Calu3 (cell line): ENCODE results near the gene SPAG4. TPM values are rescaled to one million over a fixed set of nuclear protein-coding genes. Genes with fewer than 3 reads are reported as not detected.

Experiments
- BruUV-seq: library from RNA; stranded (reverse); fragments of 400-500 nt; replicated peaks from 2 replicates; lab custom pipeline; 2021; lab: Mats Ljungman, UMichigan
- CTCF ChIA-PET: fragments of 300-600 bp; sonication (Branson Sonifier 250); formaldehyde crosslinking; loops from one replicate; lab custom pipeline; 2022; ENCODE audit warnings: antibody characterized with exemption; lab: Charles Lee
- DNase-seq: peaks from one replicate; pipeline ENCODE4 v3.0.0; 2022
- H3K27ac Mint-ChIP-seq: one replicate; pipeline ENCODE4 v1.8.0; 2022; ENCODE audit warnings: mixed read lengths; ENCODE audit not compliant: unreplicated experiment
- H3K27me3 Mint-ChIP-seq: one replicate; pipeline ENCODE4 v1.8.0; 2022; ENCODE audit warnings: mixed read lengths; ENCODE audit not compliant: unreplicated experiment
- H3K36me3 Mint-ChIP-seq: one replicate; pipeline ENCODE4 v1.8.0; 2022; ENCODE audit warnings: mild to moderate bottlenecking, moderate library complexity, mixed read lengths; ENCODE audit not compliant: insufficient read depth, unreplicated experiment
- H3K4me1 Mint-ChIP-seq: one replicate; pipeline ENCODE4 v1.8.0; 2022; ENCODE audit warnings: mild to moderate bottlenecking, low read depth, mixed read lengths; ENCODE audit not compliant: unreplicated experiment
- H3K4me3 Mint-ChIP-seq: one replicate; pipeline ENCODE4 v1.8.0; 2022; ENCODE audit warnings: mild to moderate bottlenecking, low read depth, moderate library complexity, mixed read lengths; ENCODE audit not compliant: unreplicated experiment
- H3K9me3 Mint-ChIP-seq: one replicate; pipeline ENCODE4 v1.8.0; 2022; ENCODE audit warnings: low read depth, mixed read lengths; ENCODE audit not compliant: unreplicated experiment
- CTCF ChIP-seq: fragments of 200-600 bp; IDR thresholded peaks from one replicate; pipeline ENCODE4 v1.8.0; 2022; ENCODE audit warnings: antibody characterized with exemption; ENCODE audit not compliant: unreplicated experiment
- intact Hi-C: fragments of 100-400 bp; cut with micrococcal nuclease; formaldehyde crosslinking; loops from one replicate; pipeline ENCODE4 v1.10.0; 2022; ENCODE audit not compliant: unreplicated experiment
- total RNA-seq: library from RNA; stranded (reverse); gene quantifications from 2 replicates; pipeline ENCODE4 v1.2.3, GENCODE V29; 2022

The SPAG4 gene
- total RNA-seq, 1 experiment from 2014 or later: 7.7 TPM

GRCh38 chr20:35663516-35664465 lies 48.2 kb downstream of the SPAG4 start:
- peaks cover 52% of the 10 kb centered on the region for H3K36me3 Mint-ChIP-seq
- CTCF ChIA-PET: interaction anchor here (0.5 to 1.7 kb wide), 10 partner anchors 12 to 565 kb away, joined by 3 to 9 read pairs (median 4); partner anchors contain the start of genes CEP250 and SCAND1
- peak; percentile 61 for DNase-seq
- no peaks in the 10 kb centered on the region for H3K9me3 Mint-ChIP-seq
- BruUV-seq: no TSS peak
- peaks cover 48% of the 10 kb centered on the region for H3K4me1 Mint-ChIP-seq
- peak overlapping the region; percentile 98 for H3K4me3 Mint-ChIP-seq
- peak overlapping the region; percentile 99 for H3K27ac Mint-ChIP-seq
- TF ChIP-seq CTCF: no peak
- intact Hi-C loops: loop anchor here (2.0 to 10.0 kb wide), 4 partner anchors 46 to 149 kb away; partner anchors contain the start of genes RBM39 and SPAG4
- H3K27me3 Mint-ChIP-seq: no peaks in the 10 kb centered on the region

- peak within 1 kb of the TSS; percentile 99 for H3K27ac Mint-ChIP-seq
- H3K4me3 Mint-ChIP-seq: peak within 1 kb of the TSS; percentile 98
- no peaks in the 10 kb centered on the region for H3K9me3 Mint-ChIP-seq
- CTCF ChIA-PET: interaction anchor here (0.5 to 1.7 kb wide), 6 partner anchors 13 to 493 kb away, joined by 3 to 6 read pairs (median 4); partner anchors contain the start of gene SCAND1
- peaks cover 43% of the 10 kb centered on the region for H3K4me1 Mint-ChIP-seq
- DNase-seq: peak; percentile 97
- no TSS peak for BruUV-seq
- intact Hi-C loops: loop anchor here (2.0 to 10.0 kb wide), 3 partner anchors 47 to 150 kb away; partner anchors contain the start of genes RBM39 and SPAG4
- H3K36me3 Mint-ChIP-seq: peaks cover 47% of the 10 kb centered on the region
- H3K27me3 Mint-ChIP-seq: no peaks in the 10 kb centered on the region
- TF ChIP-seq CTCF: peak; percentile 23
These were observed 49.0 kb downstream of the SPAG4 start, which contains the start of the genes CPNE1 and RBM12 for GRCh38 chr20:35664466-35665206. Gene CPNE1, minus strand, starts transcription at chr20:35664900. Its CDS starts 31,977 bp downstream, at chr20:35632923. Gene RBM12, minus strand, starts transcription at chr20:35664900. Its CDS starts 9,578 bp downstream, at chr20:35655322.

GRCh38 chr20:35665949-35666288 lies 50.3 kb downstream of the SPAG4 start:
- intact Hi-C loops: loop anchor here (2.0 to 10.0 kb wide), 2 partner anchors 77 to 151 kb away; partner anchors contain the start of gene RBM39
- no peak for TF ChIP-seq CTCF

GRCh38 chr20:35669221-35669620 lies 53.6 kb downstream of the SPAG4 start:
- H3K4me1 Mint-ChIP-seq: no peaks in the 10 kb centered on the region
- no peak for TF ChIP-seq CTCF
- no peak overlapping the region for H3K4me3 Mint-ChIP-seq
- H3K9me3 Mint-ChIP-seq: no peaks in the 10 kb centered on the region
- H3K27me3 Mint-ChIP-seq: no peaks in the 10 kb centered on the region
- no peak for DNase-seq
- CTCF ChIA-PET: no interaction called here
- BruUV-seq: no TSS peak
- H3K36me3 Mint-ChIP-seq: peaks cover 27% of the 10 kb centered on the region
- no peak overlapping the region for H3K27ac Mint-ChIP-seq
- intact Hi-C loops: loop anchor here (10.0 kb wide), 1 partner anchor 154 kb away; no protein-coding TSS in a partner anchor

More at GRCh38 chr20:35665949-35666288, 50.3 kb downstream of the SPAG4 start:
- Mint-ChIP-seq H3K4me3 (no peak overlapping the region), H3K4me1 (peaks cover 32% of the 10 kb centered on the region), H3K36me3 (peaks cover 44% of the 10 kb centered on the region), H3K27me3 (no peaks in the 10 kb centered on the region), H3K27ac (no peak overlapping the region), H3K9me3 (no peaks in the 10 kb centered on the region)
- BruUV-seq: no TSS peak
- DNase-seq: no peak
- CTCF ChIA-PET: interaction anchor here (0.7 kb wide), 3 partner anchors 25 to 249 kb away, joined by 3 to 5 read pairs (median 3); no protein-coding TSS in a partner anchor
